Left lung (tissue), 14 donors: ENCODE results near the gene KLC4. TPM values are rescaled to one million over a fixed set of nuclear protein-coding genes. Genes with fewer than 3 reads are reported as not detected.

Experiments
- ATAC-seq: fragments of 200-7000 bp; cut with Tn5 transposase; one replicate; pipeline ENCODE4 v1.9.1; 2020; ENCODE audit warnings: moderate library complexity
- DNase-seq, 4 donors: peaks; one replicate each; pipeline ENCODE4 v3.0.0-alpha.2; 2013 to 2020
- H3K27ac ChIP-seq, 2 donors: fragments of 200-600 bp; sonication (generic) in 1 of 2; one replicate each; pipeline versions ENCODE4 v1.5.0 to v1.8.0; 2020 to 2021
- H3K27me3 ChIP-seq, 2 donors: fragments of 200-600 bp; sonication (generic) in 1 of 2; one replicate each; pipeline versions ENCODE4 v1.5.0 to v1.8.0; 2020 to 2021
- H3K36me3 ChIP-seq, 2 donors: fragments of 200-600 bp; sonication (generic) in 1 of 2; one replicate each; pipeline versions ENCODE4 v1.5.0 to v1.8.0; 2020 to 2021
- H3K4me1 ChIP-seq, 2 donors: fragments of 200-600 bp; one replicate each; pipeline ENCODE4 v1.8.0; 2021
- H3K4me3 ChIP-seq, 2 donors: fragments of 200-600 bp; sonication (generic) in 1 of 2; one replicate each; pipeline versions ENCODE4 v1.5.0 to v1.8.0; 2020 to 2021; ENCODE audit warnings: mild to moderate bottlenecking in 1 of 2
- H3K9me3 ChIP-seq, 2 donors: fragments of 200-600 bp; sonication (generic) in 1 of 2; one replicate each; pipeline versions ENCODE4 v1.5.0 to v1.8.0; 2020 to 2021
- intact Hi-C, 2 donors: fragments of 100-400 bp; cut with DNase I; formaldehyde crosslinking; loops; one replicate each; pipeline versions ENCODE4 v1.11.2 to v1.14.2; 2022
- long read RNA-seq, 12 donors: library from polyadenylated mRNA in 2 of 12; unstranded in 2 of 12; transcript quantifications; one replicate each; pipeline ENCODE4 v2.0.0 and lab custom pipeline, GENCODE V29; 2019 to 2026
- polyA plus RNA-seq, 6 donors: library from polyadenylated mRNA; unstranded; fragments of 120-200 nt; gene quantifications; one replicate each; pipeline ENCODE4 v1.2.1, GENCODE V29; 2013; ENCODE audit not compliant: insufficient read length in 6 of 6
- total RNA-seq, 2 donors: library from RNA; stranded (reverse); fragmentation: NEBNext Ultra II Directional; extraction: Animal tissue kit (Norgen Biotek cat#: 25700); gene quantifications; one replicate each; pipeline ENCODE4 v1.2.1, GENCODE V29; 2021
- TF ChIP-seq, protein P1 (sequence below), 2 donors: fragments of 200-600 bp; sonication (generic) in 1 of 2; IDR thresholded peaks; one replicate each; pipeline versions ENCODE4 v1.5.0 to v1.8.0; 2021; ENCODE audit warnings: antibody characterized with exemption in 2 of 2
- donor health status: DM: no; HTN: yes; CAD: no.
- donor health status: DM: no; HTN: no; CAD: no.

KLC4 gene
- 10 to 100 TPM; 20.2 to 38.8 TPM for total RNA-seq
- polyA plus RNA-seq: 10 to 100 TPM; 44.5 to 55.6 (median 53.3) TPM
- long read RNA-seq, donor 1, partial matches to known transcripts: 116 of 145 reads
- long read RNA-seq, donor 1, other reads (novel, unspliced or antisense): 23 of 145 reads
- long read RNA-seq, donor 2, partial matches to known transcripts: 0 of 2 reads
- long read RNA-seq, donor 2, other reads (novel, unspliced or antisense): 0 of 2 reads
- long read RNA-seq, donor 3, partial matches to known transcripts: 0 of 3 reads
- long read RNA-seq, donor 3, other reads (novel, unspliced or antisense): 0 of 3 reads
- long read RNA-seq, donor 4, partial matches to known transcripts: 4 of 5 reads
- long read RNA-seq, donor 4, other reads (novel, unspliced or antisense): 0 of 5 reads
- long read RNA-seq, donor 5, partial matches to known transcripts: 38 of 67 reads
- long read RNA-seq, donor 5, other reads (novel, unspliced or antisense): 25 of 67 reads
- long read RNA-seq, donor 6, partial matches to known transcripts: 29 of 57 reads
- long read RNA-seq, donor 6, other reads (novel, unspliced or antisense): 23 of 57 reads
- long read RNA-seq, donor 7, partial matches to known transcripts: 29 of 58 reads
- long read RNA-seq, donor 7, other reads (novel, unspliced or antisense): 28 of 58 reads
- long read RNA-seq, donor 8, partial matches to known transcripts: 41 of 78 reads
- long read RNA-seq, donor 8, other reads (novel, unspliced or antisense): 35 of 78 reads
- long read RNA-seq, donor 9: 0 reads
- long read RNA-seq, donor 10: 0 reads
- long read RNA-seq, donor 11, partial matches to known transcripts: 0 of 3 reads
- long read RNA-seq, donor 11, other reads (novel, unspliced or antisense): 0 of 3 reads
- long read RNA-seq, donor 12, partial matches to known transcripts: 0 of 4 reads
- long read RNA-seq, donor 12, other reads (novel, unspliced or antisense): 0 of 4 reads

DNA sequence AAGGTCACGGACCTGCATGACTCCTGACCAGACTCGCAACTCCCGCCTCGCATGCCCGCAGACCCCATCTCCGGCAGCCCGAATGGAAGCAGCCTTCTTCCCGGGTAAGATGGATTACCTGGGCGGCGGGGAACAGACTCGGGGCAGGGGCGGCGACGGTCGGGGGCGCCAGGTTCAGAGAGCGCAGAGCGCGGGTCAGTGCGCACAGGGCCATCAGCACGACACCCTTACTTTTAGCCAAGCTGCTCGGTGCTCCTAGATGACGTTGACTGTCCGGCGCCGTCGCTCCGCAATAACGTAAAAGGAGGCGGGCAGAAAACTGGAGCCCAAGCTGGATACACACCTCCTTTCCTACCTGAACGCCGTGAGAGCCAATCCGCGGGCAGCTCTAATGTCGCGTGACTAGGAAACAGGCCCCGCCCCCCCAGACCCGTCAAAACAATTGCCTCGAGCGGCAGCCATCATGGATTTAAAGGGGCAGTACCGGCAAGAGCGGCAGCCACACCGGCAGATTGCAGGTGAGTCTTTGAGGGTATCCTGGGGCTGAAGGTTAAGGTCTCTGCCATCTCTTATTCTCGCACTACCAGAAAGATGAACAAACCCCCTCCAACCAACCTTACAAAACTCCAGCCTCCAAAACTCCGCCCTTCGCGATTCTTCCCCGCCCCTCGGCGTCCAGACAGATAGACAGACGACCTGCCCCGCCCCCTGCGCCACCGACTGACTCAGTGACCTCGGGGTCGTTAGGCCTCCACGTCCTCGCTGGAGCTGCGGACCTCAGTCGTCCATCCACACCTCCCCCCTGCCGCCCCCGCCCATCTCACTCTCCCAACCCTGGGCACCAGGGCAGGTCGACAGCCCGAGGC lies at the start of gene KLC4, which contains the start of gene MRPL2:
Gene KLC4 (plus strand): TSS at position 464 of the 866 bp plus-strand sequence. CDS start 1,705 bp downstream, outside the sequence.
Gene MRPL2 (minus strand): TSS at position 267 of the 866 bp plus-strand sequence. CDS start 53 bp downstream, at position 214.
- DNase-seq (peak; percentile 97 to 99 (median 98)), ATAC-seq (peak; percentile 95)
- Histone ChIP-seq H3K27ac (peak within 1 kb of the TSS; percentile 86 to 90), H3K4me1 (peaks cover 15 to 33% of the 10 kb centered on the region in 2 donors), H3K9me3 (no peaks in the 10 kb centered on the region), H3K4me3 (peak within 1 kb of the TSS; percentile 78 to 83), H3K27me3 (no peaks in the 10 kb centered on the region), H3K36me3 (peaks cover 0 to 43% of the 10 kb centered on the region in 2 donors)
- TF ChIP-seq, protein P1, sequence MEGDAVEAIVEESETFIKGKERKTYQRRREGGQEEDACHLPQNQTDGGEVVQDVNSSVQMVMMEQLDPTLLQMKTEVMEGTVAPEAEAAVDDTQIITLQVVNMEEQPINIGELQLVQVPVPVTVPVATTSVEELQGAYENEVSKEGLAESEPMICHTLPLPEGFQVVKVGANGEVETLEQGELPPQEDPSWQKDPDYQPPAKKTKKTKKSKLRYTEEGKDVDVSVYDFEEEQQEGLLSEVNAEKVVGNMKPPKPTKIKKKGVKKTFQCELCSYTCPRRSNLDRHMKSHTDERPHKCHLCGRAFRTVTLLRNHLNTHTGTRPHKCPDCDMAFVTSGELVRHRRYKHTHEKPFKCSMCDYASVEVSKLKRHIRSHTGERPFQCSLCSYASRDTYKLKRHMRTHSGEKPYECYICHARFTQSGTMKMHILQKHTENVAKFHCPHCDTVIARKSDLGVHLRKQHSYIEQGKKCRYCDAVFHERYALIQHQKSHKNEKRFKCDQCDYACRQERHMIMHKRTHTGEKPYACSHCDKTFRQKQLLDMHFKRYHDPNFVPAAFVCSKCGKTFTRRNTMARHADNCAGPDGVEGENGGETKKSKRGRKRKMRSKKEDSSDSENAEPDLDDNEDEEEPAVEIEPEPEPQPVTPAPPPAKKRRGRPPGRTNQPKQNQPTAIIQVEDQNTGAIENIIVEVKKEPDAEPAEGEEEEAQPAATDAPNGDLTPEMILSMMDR (IDR thresholded peaks at IDR 0.05): no peak
- intact Hi-C loops: no loop called here

DNA sequence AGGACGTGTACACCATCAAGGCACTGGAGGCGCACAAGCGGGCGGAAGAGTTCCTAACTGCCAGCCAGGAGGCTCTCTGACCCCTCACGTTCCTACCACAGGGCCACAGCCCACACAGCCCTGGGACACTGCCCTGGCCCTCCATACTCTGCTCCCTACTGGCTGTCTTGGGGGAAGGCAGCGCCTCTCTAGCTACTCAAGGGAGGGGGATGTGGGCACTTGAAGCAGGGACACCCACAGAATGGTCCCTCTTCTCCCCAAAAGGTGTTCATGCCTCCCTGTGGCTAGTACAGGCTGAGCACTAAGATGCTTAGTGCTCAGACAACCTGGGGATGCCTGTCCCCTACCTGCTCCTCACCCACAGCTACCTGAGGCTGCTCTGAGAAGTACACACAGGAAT lies 48.2 kb upstream of the KLC4 start:
- TF ChIP-seq, protein P1 (IDR thresholded peaks at IDR 0.05): no peak
- no peak for ATAC-seq
- intact Hi-C loops: no loop called here
- H3K36me3 ChIP-seq: peaks cover 0 to 63% of the 10 kb centered on the region in 2 donors
- no peaks in the 10 kb centered on the region for H3K27me3 ChIP-seq
- H3K4me3 ChIP-seq: no peak overlapping the region
- H3K27ac ChIP-seq: no peak overlapping the region
- DNase-seq: no peak
- H3K4me1 ChIP-seq: peaks cover 14 to 36% of the 10 kb centered on the region in 2 donors
- H3K9me3 ChIP-seq: no peaks in the 10 kb centered on the region

DNA sequence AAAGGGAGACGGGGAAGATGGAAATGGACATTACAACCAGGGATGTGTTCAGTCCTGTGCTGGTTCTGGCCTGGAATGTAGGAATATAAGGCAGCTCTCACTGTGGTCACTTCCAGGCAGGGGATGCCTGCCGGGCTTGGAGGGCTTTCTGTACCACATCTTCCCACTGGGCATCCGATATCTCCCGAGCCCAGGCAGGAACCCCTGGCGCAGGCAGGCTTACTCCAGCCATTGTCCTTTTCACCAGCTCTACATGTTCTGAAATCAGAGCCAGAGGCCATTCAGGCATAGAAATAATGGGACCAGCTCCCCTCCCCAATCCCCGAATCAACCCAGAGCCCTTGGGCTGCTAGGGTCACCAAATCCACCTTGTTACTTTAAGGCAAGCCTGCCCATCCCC lies 47.1 kb upstream of the KLC4 start:
- Histone ChIP-seq H3K36me3 (peaks cover 0 to 54% of the 10 kb centered on the region in 2 donors), H3K27ac (peak overlapping the region in 1 of 2 donors; percentile 81), H3K9me3 (no peaks in the 10 kb centered on the region), H3K4me1 (peaks cover 14 to 48% of the 10 kb centered on the region in 2 donors), H3K4me3 (peak overlapping the region in 1 of 2 donors; percentile 78), H3K27me3 (no peaks in the 10 kb centered on the region)
- ATAC-seq: no peak
- intact Hi-C loops: no loop called here
- DNase-seq: no peak
- TF ChIP-seq, protein P1 (IDR thresholded peaks at IDR 0.05): no peak

DNA sequence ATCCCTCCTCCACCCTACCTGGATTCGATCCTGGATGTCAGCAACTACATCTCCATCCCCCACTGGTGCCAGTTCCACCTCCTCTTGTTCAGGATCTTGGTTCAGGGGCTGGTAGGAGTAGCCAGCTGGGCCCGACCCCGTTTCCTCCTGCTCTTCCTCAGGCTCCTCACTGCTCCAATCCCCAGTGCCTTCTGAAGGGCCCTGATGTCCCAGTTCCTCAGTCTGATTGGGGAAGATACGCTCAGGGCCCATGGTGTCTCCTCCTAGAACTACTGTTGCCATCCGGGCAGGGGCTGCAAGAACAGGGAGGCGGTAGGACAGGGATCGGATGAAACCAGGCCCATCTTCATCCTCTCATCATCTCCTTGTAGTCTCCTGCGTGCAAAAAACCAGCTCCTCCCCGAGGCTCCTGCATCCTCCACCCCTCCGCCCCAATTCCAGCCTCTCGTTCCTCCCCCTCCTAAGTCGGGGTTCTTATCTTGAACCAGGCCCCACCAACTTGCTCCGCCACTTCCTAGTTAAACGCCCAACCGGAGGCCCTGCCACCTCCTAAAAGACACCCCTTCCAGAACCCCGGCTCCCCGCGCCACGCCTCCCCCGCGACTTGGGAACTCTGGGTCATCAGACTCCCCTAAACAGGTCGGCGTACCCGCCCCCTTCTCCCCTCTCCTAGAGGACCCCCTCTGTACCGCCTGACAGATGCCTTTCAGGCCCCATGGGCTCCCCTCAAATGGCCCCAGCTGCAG lies 46.2 kb upstream of the KLC4 start:
- peaks cover 0 to 54% of the 10 kb centered on the region in 2 donors for H3K36me3 ChIP-seq
- intact Hi-C loops: no loop called here

More for the DNA sequence above, 46.2 kb upstream of the KLC4 start:
- Histone ChIP-seq H3K4me1 (peaks cover 14 to 52% of the 10 kb centered on the region in 2 donors), H3K4me3 (peak overlapping the region; percentile 67 to 78), H3K27me3 (no peaks in the 10 kb centered on the region), H3K9me3 (no peaks in the 10 kb centered on the region), H3K27ac (peak overlapping the region; percentile 39 to 81)
- no peak for DNase-seq
- TF ChIP-seq, protein P1 (IDR thresholded peaks at IDR 0.05): no peak
- peak; percentile 15 for ATAC-seq
